GM23248 (cell line): ENCODE data around the gene TMEM187. TPM values are rescaled to one million over a fixed set of nuclear protein-coding genes. Genes with fewer than 3 reads are reported as not detected.
A peak's percentile ranks its signal among the peaks of the same experiment; 100 is the strongest.

Experiments
- DNase-seq: peaks from one replicate; pipeline ENCODE4 v3.0.0-alpha.2; 2015
- H2AFZ ChIP-seq: fragments of 200-600 bp; sonication (generic); 2 replicates; pipeline ENCODE4 v1.6.1; 2016; ENCODE audit warnings: antibody characterized with exemption
- H3F3A ChIP-seq: fragments of 200-600 bp; sonication (generic); 2 replicates; pipeline ENCODE4 v1.6.1; 2016; ENCODE audit warnings: mild to moderate bottlenecking, antibody characterized with exemption, mixed run types; ENCODE audit not compliant: insufficient read depth
- H3K27ac ChIP-seq: fragments of 200-600 bp; sonication (generic); 2 replicates; pipeline ENCODE4 v1.5.1; 2016; ENCODE audit warnings: mild to moderate bottlenecking
- H3K27me3 ChIP-seq: fragments of 200-600 bp; sonication (generic); replicated peaks from 2 replicates; pipeline ENCODE4 v1.6.1; 2016; ENCODE audit warnings: mild to moderate bottlenecking; ENCODE audit not compliant: insufficient read depth
- H3K36me3 ChIP-seq: fragments of 200-600 bp; sonication (generic); 2 replicates; pipeline ENCODE4 v1.6.1; 2016; ENCODE audit warnings: low read depth, mild to moderate bottlenecking
- H3K4me1 ChIP-seq: fragments of 200-600 bp; sonication (generic); 2 replicates; pipeline ENCODE4 v1.6.1; 2016; ENCODE audit warnings: mild to moderate bottlenecking; ENCODE audit not compliant: insufficient read depth
- H3K4me2 ChIP-seq: fragments of 200-600 bp; sonication (generic); one replicate; pipeline ENCODE4 v1.6.1; 2016; ENCODE audit warnings: mild to moderate bottlenecking; ENCODE audit not compliant: unreplicated experiment
- H3K4me3 ChIP-seq: fragments of 200-600 bp; sonication (generic); 2 replicates; pipeline ENCODE4 v1.5.1; 2016; ENCODE audit warnings: mild to moderate bottlenecking
- H3K79me2 ChIP-seq: fragments of 200-600 bp; sonication (generic); 2 replicates; pipeline ENCODE4 v1.6.1; 2016; ENCODE audit warnings: mild to moderate bottlenecking; ENCODE audit not compliant: insufficient read depth
- H3K9ac ChIP-seq: fragments of 200-600 bp; sonication (generic); 2 replicates; pipeline ENCODE4 v1.6.1; 2016; ENCODE audit warnings: mild to moderate bottlenecking
- H3K9me2 ChIP-seq: fragments of 200-600 bp; sonication (generic); 2 replicates; pipeline ENCODE4 v1.6.1; 2016; ENCODE audit warnings: mixed run types, mild to moderate bottlenecking, moderate library complexity; ENCODE audit not compliant: insufficient read depth
- H3K9me3 ChIP-seq: fragments of 200-600 bp; sonication (generic); one replicate; pipeline ENCODE4 v1.6.1; 2017; ENCODE audit warnings: low read depth
- H4K20me1 ChIP-seq: fragments of 200-600 bp; sonication (generic); 2 replicates; pipeline ENCODE4 v1.6.0; 2016; ENCODE audit not compliant: insufficient read depth
- EZH2 ChIP-seq: fragments of 200-600 bp; sonication (generic); IDR thresholded peaks from 2 replicates; pipeline ENCODE4 v1.6.1; 2018; ENCODE audit warnings: antibody characterized with exemption, mild to moderate bottlenecking; ENCODE audit not compliant: insufficient read depth, poor library complexity, severe bottlenecking
- EZH2phosphoT487 ChIP-seq: fragments of 200-600 bp; sonication (generic); IDR thresholded peaks from 2 replicates; pipeline ENCODE4 v1.6.1; 2018; ENCODE audit warnings: antibody characterized with exemption, moderate library complexity, mild to moderate bottlenecking, low read depth; ENCODE audit not compliant: insufficient read depth
- WGBS, 2 experiments: methylation state at CpG; one replicate each; pipeline ENCODE4 v1.1.6; 2015 to 2017; ENCODE audit warnings: low lambda C conversion rate in 2 of 2, low coverage in 1 of 2; ENCODE audit errors: missing lambda C conversion rate in 2 of 2; 5-methylcytosine and 5-hydroxymethylcytosine counted together
- in situ Hi-C: fragments of 300-500 bp; cut with MboI; formaldehyde crosslinking; loops from 2 replicates; pipeline ENCODE4 v1.15.0; 2020
- polyA plus RNA-seq: library from polyadenylated mRNA; unstranded; fragments of >200 nt; fragmentation: Nextera tagmentation; extraction: Ambion mirVana; gene quantifications from 2 replicates; pipeline ENCODE4 v1.2.1, GENCODE V29; 2016
- total RNA-seq: library from RNA; depleted of rRNA; stranded (reverse); fragments of >200 nt; shearing (Covaris generic); gene quantifications from 2 replicates; pipeline ENCODE4 v1.2.3, GENCODE V29; 2014; rRNA removed

Gene TMEM187
- total RNA-seq (7.6 and 9.9 TPM in 2 replicates), polyA plus RNA-seq (8.5 and 10.0 TPM in 2 replicates)

GRCh38 chrX:153972368-153973126, at the start of gene TMEM187:
TMEM187 (plus strand) TSS chrX:153972754; CDS start chrX:153982063, 9,309 bp downstream.
- Histone ChIP-seq H3K79me2 (peaks cover 58% of the 10 kb centered on the region), H3K9ac (peak within 1 kb of the TSS; percentile 100), H3F3A (peaks cover 13% of the 10 kb centered on the region; the same call in 1 of the 2 replicates), H3K4me1 (peaks cover 21% of the 10 kb centered on the region), H3K4me2 (peak within 1 kb of the TSS; percentile 88), H3K4me3 (peak within 1 kb of the TSS; percentile 96), H4K20me1 (no peaks in the 10 kb centered on the region), H3K9me2 (no peaks in the 10 kb centered on the region), H2AFZ (peak within 1 kb of the TSS; percentile 33), H3K27me3 (no peaks in the 10 kb centered on the region), H3K9me3 (no peaks in the 10 kb centered on the region), H3K36me3 (no peaks in the 10 kb centered on the region), H3K27ac (peak within 1 kb of the TSS; percentile 100)
- WGBS, 2 experiments, result 0 to 1% methylated on average over 14 to 20 of the region's 103 CpGs
- DNase-seq, result peak; percentile 91
- in situ Hi-C loops, result no loop called here
- TF ChIP-seq EZH2phosphoT487, result no peak
- TF ChIP-seq EZH2, result no peak

- TF ChIP-seq EZH2phosphoT487 (no peak), EZH2 (no peak)
- H3K4me2 ChIP-seq, result no peak overlapping the region
- H3K79me2 ChIP-seq, result no peaks in the 10 kb centered on the region
- no peaks in the 10 kb centered on the region for H4K20me1 ChIP-seq
- no peak overlapping the region for H3K27ac ChIP-seq
- no peaks in the 10 kb centered on the region for H3K4me1 ChIP-seq
- in situ Hi-C loops, result no loop called here
- no peaks in the 10 kb centered on the region for H3K9me3 ChIP-seq
- no peaks in the 10 kb centered on the region for H3K36me3 ChIP-seq
- WGBS, 2 experiments, result 73 to 76% methylated on average over 18 to 20 of the region's 25 CpGs
- H3K27me3 ChIP-seq, result no peaks in the 10 kb centered on the region
- H3F3A ChIP-seq, result no peaks in the 10 kb centered on the region
- peak; percentile 56 for DNase-seq
- no peaks in the 10 kb centered on the region for H3K9me2 ChIP-seq
- no peak overlapping the region for H3K9ac ChIP-seq
- no peak overlapping the region for H3K4me3 ChIP-seq
- H2AFZ ChIP-seq, result no peak overlapping the region
Observed at GRCh38 chrX:153922932-153923857, 49.4 kb upstream of the TMEM187 start.

- Histone ChIP-seq H3K9me2 (no peaks in the 10 kb centered on the region), H3K79me2 (no peaks in the 10 kb centered on the region), H3K27me3 (no peaks in the 10 kb centered on the region), H3K4me1 (no peaks in the 10 kb centered on the region), H3K9me3 (no peaks in the 10 kb centered on the region), H3K4me3 (no peak overlapping the region), H3F3A (0 out of 2 replicates have a peak, but pooled peaks cover 4% of the 10 kb centered on the region), H2AFZ (no peak overlapping the region), H3K36me3 (no peaks in the 10 kb centered on the region), H4K20me1 (no peaks in the 10 kb centered on the region), H3K27ac (no peak overlapping the region), H3K4me2 (no peak overlapping the region), H3K9ac (no peak overlapping the region)
- in situ Hi-C loops, result no loop called here
- TF ChIP-seq EZH2, result no peak
- no peak for TF ChIP-seq EZH2phosphoT487
- WGBS, 2 experiments, result 17 to 21% methylated on average over 9 to 14 of the region's 14 CpGs
- peak; percentile 60 for DNase-seq
Observed at GRCh38 chrX:153924149-153924861, 48.2 kb upstream of the TMEM187 start.

- Histone ChIP-seq H3F3A (0 out of 2 replicates have a peak, but pooled peaks cover 6% of the 10 kb centered on the region), H4K20me1 (no peaks in the 10 kb centered on the region), H3K79me2 (no peaks in the 10 kb centered on the region), H3K27ac (no peak overlapping the region), H3K9me3 (no peaks in the 10 kb centered on the region), H3K27me3 (no peaks in the 10 kb centered on the region), H3K4me1 (no peaks in the 10 kb centered on the region), H3K36me3 (no peaks in the 10 kb centered on the region), H3K9me2 (no peaks in the 10 kb centered on the region), H2AFZ (no peak overlapping the region), H3K9ac (no peak overlapping the region), H3K4me2 (no peak overlapping the region), H3K4me3 (no peak overlapping the region)
- WGBS, 2 experiments, result 90 to 92% methylated on average over 2 to 4 of the region's 4 CpGs
- in situ Hi-C loops, result no loop called here
- TF ChIP-seq EZH2phosphoT487, result no peak
- no peak for TF ChIP-seq EZH2
- DNase-seq, result no peak
Observed at GRCh38 chrX:153925387-153925738, 47.2 kb upstream of the TMEM187 start.
